ENCODE results near the gene TPST2.

TPST2 gene

GRCh38 chr22:26474682-26475081 lies 115.2 kb downstream of the TPST2 start:
- no peak for DNase-seq (ENCODE audit: low spot score)
- TF ChIP-seq CTCF (IDR thresholded peaks at IDR 0.05; ENCODE audit: extremely low read depth, missing control alignments), result no peak

Data from GM20000 (cell line).